Fibroblast of the aortic adventitia (primary cell): ENCODE results near the gene ZNF783. TPM values are rescaled to one million over a fixed set of nuclear protein-coding genes. Genes with fewer than 3 reads are reported as not detected.
"Not testable (repeated sequence)": the region's sequence is repeated elsewhere in the genome, so short reads cannot be mapped to it uniquely, and the experiment has no call there.

Experiments used
- DNase-seq: peaks from one replicate; pipeline ENCODE4 v3.0.0-alpha.2; 2010; ENCODE audit warnings: low read depth
- H3K4me3 ChIP-seq: 2 replicates; pipeline ENCODE4 v1.5.1; 2011; ENCODE audit warnings: low read depth, mild to moderate bottlenecking, control low read depth, low read length, moderate library complexity
- CTCF ChIP-seq: IDR thresholded peaks from 2 replicates; pipeline ENCODE4 v1.5.1; 2011; ENCODE audit warnings: mild to moderate bottlenecking, low read length, control low read depth, inconsistent platforms; ENCODE audit not compliant: insufficient read depth
- total RNA-seq: library from RNA; depleted of rRNA; stranded (reverse); fragments of >200 nt; gene quantifications from 2 replicates; pipeline ENCODE4 v1.2.3, GENCODE V29; 2012; ENCODE audit warnings: low replicate concordance

ZNF783 gene
- total RNA-seq, 1 donor = 9.1 TPM

DNA sequence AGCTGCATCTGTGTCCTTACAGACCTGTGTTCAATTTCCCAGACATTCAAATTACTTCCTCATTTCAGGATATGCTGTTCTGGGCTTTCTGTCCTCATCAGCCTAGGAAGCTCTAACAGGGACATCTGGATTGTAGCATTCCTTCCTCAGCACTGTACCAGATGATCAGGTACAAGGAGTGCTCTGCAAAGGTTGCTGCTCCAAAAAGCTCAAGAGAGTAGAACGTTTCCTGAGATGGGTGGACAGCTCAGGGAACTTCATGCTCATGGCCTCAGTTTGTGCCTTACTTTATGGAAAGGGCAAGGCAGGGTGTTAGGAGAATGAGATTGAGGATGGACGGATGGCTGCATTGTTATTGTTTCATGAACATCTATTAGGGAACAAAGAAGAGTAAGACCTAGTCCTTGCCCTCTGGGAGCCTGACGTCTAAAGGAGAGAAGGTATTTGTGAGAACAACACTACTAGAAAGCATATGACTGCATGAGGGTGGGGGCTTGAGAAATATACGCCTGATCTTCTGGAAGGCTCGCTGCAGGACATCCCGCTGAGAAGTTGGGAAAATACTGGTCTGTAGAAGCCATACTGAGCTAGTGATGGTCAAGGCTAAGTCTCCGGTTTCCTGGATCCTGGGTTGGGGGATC is 33.0 kb upstream of the ZNF783 start:
- no peak for TF ChIP-seq CTCF
- no peak overlapping the region for H3K4me3 ChIP-seq
- no peak for DNase-seq

- no peak overlapping the region for H3K4me3 ChIP-seq
- DNase-seq = no peak
- no peak for TF ChIP-seq CTCF
Observed at GRCh38 chr7:149229526-149229925, 32.5 kb upstream of the ZNF783 start.

GRCh38 chr7:149232362-149232761 is 29.6 kb upstream of the ZNF783 start:
- no peak overlapping the region for H3K4me3 ChIP-seq
- DNase-seq = no peak
- no peak for TF ChIP-seq CTCF

DNA sequence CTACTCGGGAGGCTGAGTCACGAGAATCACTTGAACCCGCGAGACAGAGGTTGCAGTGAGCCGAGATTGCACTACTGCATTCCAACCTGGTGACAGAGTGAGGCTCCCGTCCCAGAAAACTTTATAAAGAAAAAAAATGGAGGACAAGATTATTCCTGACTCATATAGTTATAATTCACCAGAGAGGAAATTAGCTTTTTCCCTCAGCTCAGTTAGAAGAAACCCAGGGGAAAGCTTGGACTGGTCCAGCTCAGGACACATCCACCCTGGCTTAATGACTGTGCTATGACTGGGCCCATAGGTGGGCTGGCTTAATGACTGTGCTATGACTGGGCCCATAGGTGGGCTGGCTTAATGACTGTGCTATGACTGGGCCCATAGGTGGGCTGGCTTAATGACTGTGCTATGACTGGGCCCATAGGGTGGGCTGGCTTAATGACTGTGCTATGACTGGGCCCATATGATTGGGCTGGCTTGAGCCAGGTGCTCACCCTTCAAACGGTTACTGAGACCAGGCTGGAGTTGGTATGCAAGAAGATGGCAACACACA is 28.3 kb upstream of the ZNF783 start:
- not testable (repeated sequence) for H3K4me3 ChIP-seq

DNA sequence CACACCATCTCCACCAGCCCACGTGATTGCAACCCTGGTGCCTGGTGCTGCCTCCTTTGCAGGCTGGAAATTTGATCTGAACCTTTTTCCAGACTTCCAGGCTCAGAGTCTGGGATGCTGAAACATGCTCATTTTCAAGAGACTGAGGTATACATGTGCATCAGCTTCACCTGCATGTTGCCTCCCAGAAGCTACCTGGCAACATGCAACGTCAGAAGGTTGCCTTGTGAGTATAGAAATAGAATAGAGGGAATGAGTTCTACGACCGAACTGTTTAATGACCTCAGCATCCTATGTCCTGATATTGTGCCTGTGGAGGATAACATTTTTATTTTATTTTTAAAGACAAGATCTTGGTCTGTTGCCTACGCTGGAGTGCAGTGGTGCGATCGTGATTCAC is 24.5 kb upstream of the ZNF783 start:
- no peak for TF ChIP-seq CTCF
- no peak for DNase-seq
- no peak overlapping the region for H3K4me3 ChIP-seq

More for the DNA sequence above, 28.3 kb upstream of the ZNF783 start:
- peak; percentile 88 for DNase-seq

GRCh38 chr7:149238051-149238450 is 23.9 kb upstream of the ZNF783 start:
- DNase-seq = no peak
- no peak for TF ChIP-seq CTCF
- H3K4me3 ChIP-seq = no peak overlapping the region

DNA sequence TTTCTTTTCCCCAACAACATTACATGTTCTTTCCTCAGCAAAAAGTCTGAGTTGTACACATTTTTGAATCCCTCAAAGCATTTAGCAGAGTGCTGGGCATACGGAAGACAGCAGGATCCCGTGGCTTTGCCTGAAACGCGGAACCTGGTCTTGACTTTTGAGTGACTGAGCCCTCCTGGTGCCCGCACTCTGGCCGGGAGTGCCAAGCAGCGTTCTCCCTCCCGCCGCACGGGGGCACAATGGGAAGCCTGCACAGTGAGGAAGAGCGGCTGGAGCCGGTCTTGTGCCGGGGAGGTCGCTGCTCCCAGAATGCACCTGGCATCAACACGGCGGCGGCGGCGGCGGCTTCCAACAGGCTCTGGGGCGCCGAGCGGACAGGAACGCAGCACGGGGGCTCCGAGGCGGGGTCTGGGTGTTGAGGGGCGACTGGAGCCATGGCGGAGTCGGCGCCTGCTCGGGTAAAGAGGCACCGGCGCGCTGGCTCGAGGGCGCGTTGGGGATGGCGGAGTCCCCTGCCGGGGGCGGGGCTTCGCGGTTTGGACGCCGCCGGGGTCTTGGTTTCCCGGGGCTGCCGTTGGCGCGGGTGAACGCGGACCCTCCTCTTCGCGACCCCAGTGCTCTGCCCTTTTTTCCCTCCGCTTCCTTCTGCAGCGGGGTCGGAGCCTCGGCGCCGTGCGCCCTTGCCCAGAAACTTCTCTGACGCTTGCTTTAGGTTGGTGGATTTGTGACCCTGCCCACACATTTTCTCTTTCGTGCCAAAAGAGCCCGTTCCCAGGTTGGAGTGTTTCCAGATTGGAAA is 22.5 kb upstream of the ZNF783 start, which contains the start of gene ZNF212:
Gene ZNF212, plus strand, starts transcription at position 307 of the 799 bp plus-strand sequence. Its CDS starts 128 bp downstream, at position 435.
- TF ChIP-seq CTCF = peak; percentile 92
- H3K4me3 ChIP-seq = peak within 1 kb of the TSS; percentile 92
- DNase-seq = peak; percentile 78
